Subcutaneous abdominal adipose tissue (tissue), 5 donors: ENCODE results near the gene SMTNL2.

Experiments used
- H3K27ac ChIP-seq: one replicate; pipeline ENCODE4 v1.7.0; 2013; ENCODE audit warnings: low read depth, mild to moderate bottlenecking, inconsistent platforms, low read length, moderate library complexity
- H3K27me3 ChIP-seq, 5 donors: one replicate each; pipeline ENCODE4 v1.7.0; 2013; ENCODE audit warnings: low read length in 5 of 5, inconsistent platforms in 1 of 5; ENCODE audit not compliant: control insufficient read depth in 5 of 5, insufficient read depth in 4 of 5
- H3K36me3 ChIP-seq, 5 donors: one replicate each; pipeline ENCODE4 v1.7.0; 2013; ENCODE audit warnings: low read length in 5 of 5; ENCODE audit not compliant: control insufficient read depth in 5 of 5, insufficient read depth in 5 of 5
- H3K4me1 ChIP-seq, 5 donors: one replicate each; pipeline ENCODE4 v1.7.0; 2013; ENCODE audit warnings: low read length in 5 of 5, mild to moderate bottlenecking in 3 of 5, moderate library complexity in 1 of 5; ENCODE audit not compliant: control insufficient read depth in 5 of 5, insufficient read depth in 5 of 5
- H3K4me3 ChIP-seq, 5 donors: one replicate each; pipeline ENCODE4 v1.7.0; 2013; ENCODE audit warnings: low read length in 5 of 5, low read depth in 1 of 5
- H3K9ac ChIP-seq, 5 donors: one replicate each; pipeline ENCODE4 v1.7.0; 2013; ENCODE audit warnings: low read length in 5 of 5, mild to moderate bottlenecking in 4 of 5, moderate library complexity in 3 of 5
- H3K9me3 ChIP-seq, 5 donors: one replicate each; pipeline ENCODE4 v1.7.0; 2013; ENCODE audit warnings: low read length in 5 of 5; ENCODE audit not compliant: control insufficient read depth in 5 of 5
- donor health status: healthy.
- donor health status: healthy.
- donor health status: healthy.
- donor health status: healthy.
- donor health status: healthy.

SMTNL2 gene

DNA sequence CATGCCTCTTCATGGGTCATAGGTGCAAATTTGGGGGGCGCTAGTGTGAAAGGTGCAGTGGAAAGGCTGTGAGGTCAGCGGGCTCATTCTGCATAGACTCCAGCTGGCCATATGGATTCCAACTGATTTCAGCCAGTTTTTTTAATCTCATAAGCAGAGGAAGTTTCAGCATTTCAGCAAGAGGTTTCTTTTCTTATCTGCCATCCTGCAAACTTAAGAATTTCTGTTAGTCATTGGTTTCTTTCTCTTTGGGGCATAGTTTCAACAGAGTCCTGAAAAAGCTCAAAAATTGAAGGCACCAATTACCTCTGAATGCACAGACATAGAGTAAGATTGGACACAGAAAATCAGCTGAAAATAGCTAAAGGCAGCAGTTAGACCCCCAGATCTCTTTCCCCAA is 73.3 kb downstream of the SMTNL2 start:
- peaks cover 0 to 5% (median 0%) of the 10 kb centered on the region in 5 donors for H3K4me1 ChIP-seq
- peaks cover 0 to 7% (median 2%) of the 10 kb centered on the region in 5 donors for H3K27me3 ChIP-seq
- no peaks in the 10 kb centered on the region for H3K36me3 ChIP-seq
- H3K9ac ChIP-seq = no peak overlapping the region
- no peak overlapping the region for H3K4me3 ChIP-seq
- no peak overlapping the region for H3K27ac ChIP-seq
- no peaks in the 10 kb centered on the region for H3K9me3 ChIP-seq
